CD14-positive monocyte (primary cell): ENCODE data around the gene MBNL2. TPM values are rescaled to one million over a fixed set of nuclear protein-coding genes. Genes with fewer than 3 reads are reported as not detected.

Source experiments
- DNase-seq, 3 donors: peaks; one replicate each; pipeline ENCODE4 v3.0.0-alpha.2; 2011 to 2022
- H2AFZ ChIP-seq: 2 replicates; pipeline ENCODE4 v1.6.0; 2012; ENCODE audit warnings: mild to moderate bottlenecking, low read depth, low read length, inconsistent platforms; ENCODE audit not compliant: insufficient read depth, poor library complexity, severe bottlenecking
- H3K27ac ChIP-seq, 2 donors: 1 replicate in 1 of 2; 2 replicates in 1 of 2; pipeline ENCODE4 v1.5.1; 2012 to 2013; ENCODE audit warnings: low read length in 2 of 2, control low read depth in 1 of 2, inconsistent platforms in 1 of 2, low read depth in 1 of 2, mild to moderate bottlenecking in 1 of 2
- H3K27me3 ChIP-seq, 2 donors: one replicate each; pipeline versions ENCODE4 v1.6.0 to v1.6.1; 2011 to 2013; ENCODE audit warnings: low read length in 2 of 2; ENCODE audit not compliant: control insufficient read depth in 2 of 2, insufficient read depth in 2 of 2
- H3K36me3 ChIP-seq, 2 donors: replicated peaks in 1 of 2; 1 replicate in 1 of 2; 2 replicates in 1 of 2; pipeline versions ENCODE4 v1.5.1 to v1.6.1; 2012 to 2013; ENCODE audit warnings: low read length in 2 of 2, control low read depth in 1 of 2, inconsistent platforms in 1 of 2, mild to moderate bottlenecking in 1 of 2; ENCODE audit not compliant: insufficient read depth in 2 of 2, control insufficient read depth in 1 of 2
- H3K4me1 ChIP-seq, 2 donors: 1 replicate in 1 of 2; 2 replicates in 1 of 2; pipeline versions ENCODE4 v1.5.1 to v1.6.1; 2012 to 2013; ENCODE audit warnings: low read length in 2 of 2, control low read depth in 1 of 2, inconsistent platforms in 1 of 2, mild to moderate bottlenecking in 1 of 2, moderate library complexity in 1 of 2; ENCODE audit not compliant: insufficient read depth in 2 of 2, control insufficient read depth in 1 of 2
- H3K4me2 ChIP-seq: replicated peaks from 2 replicates; pipeline ENCODE3; 2012; ENCODE audit warnings: low read length, moderate library complexity, mild to moderate bottlenecking; ENCODE audit not compliant: poor library complexity, severe bottlenecking; ENCODE audit errors: extremely low read depth
- H3K4me3 ChIP-seq, 3 experiments: fragments of 200-600 bp in 1 of 3; sonication (generic) in 1 of 3; replicated peaks in 1 of 3; 1 replicate in 2 of 3; 2 replicates in 1 of 3; pipeline ENCODE4 v1.5.1; 2011 to 2013; ENCODE audit warnings: low read length in 3 of 3, mild to moderate bottlenecking in 3 of 3, control low read depth in 2 of 3, low read depth in 2 of 3, inconsistent platforms in 1 of 3, moderate library complexity in 1 of 3
- H3K79me2 ChIP-seq: 2 replicates; pipeline ENCODE4 v1.6.0; 2012; ENCODE audit warnings: mild to moderate bottlenecking, control low read depth, inconsistent platforms, low read length, moderate library complexity; ENCODE audit not compliant: insufficient read depth
- H3K9ac ChIP-seq: 2 replicates; pipeline ENCODE4 v1.6.0; 2017; ENCODE audit warnings: low read length, mild to moderate bottlenecking; ENCODE audit not compliant: insufficient read depth, poor library complexity, severe bottlenecking
- H3K9me3 ChIP-seq, 2 donors: replicated peaks in 1 of 2; 1 replicate in 1 of 2; 2 replicates in 1 of 2; pipeline versions ENCODE4 v1.5.1 to v1.6.1; 2012 to 2013; ENCODE audit warnings: low read length in 2 of 2, control low read depth in 1 of 2; ENCODE audit not compliant: control insufficient read depth in 1 of 2, insufficient read depth in 1 of 2
- H4K20me1 ChIP-seq: 2 replicates; pipeline ENCODE4 v1.6.0; 2012; ENCODE audit warnings: mild to moderate bottlenecking, low read length, control low read depth, moderate library complexity; ENCODE audit not compliant: insufficient read depth
- H3K27ac Mint-ChIP-seq, 7 donors: one replicate each; pipeline ENCODE4 v1.8.0; 2020; ENCODE audit warnings: mild to moderate bottlenecking in 7 of 7, mixed read lengths in 7 of 7, moderate library complexity in 6 of 7, inconsistent platforms in 2 of 7
- H3K27me3 Mint-ChIP-seq, 3 donors: one replicate each; pipeline ENCODE4 v1.8.0; 2021 to 2022; ENCODE audit warnings: low read depth in 3 of 3, mild to moderate bottlenecking in 3 of 3, mixed read lengths in 3 of 3, moderate library complexity in 3 of 3, inconsistent platforms in 1 of 3
- H3K36me3 Mint-ChIP-seq, 2 donors: one replicate each; pipeline ENCODE4 v1.8.0; 2020; ENCODE audit warnings: mixed read lengths in 2 of 2, inconsistent platforms in 1 of 2, mild to moderate bottlenecking in 1 of 2
- H3K4me1 Mint-ChIP-seq: one replicate; pipeline ENCODE4 v1.8.0; 2020; ENCODE audit warnings: mild to moderate bottlenecking, mixed read lengths
- H3K4me3 Mint-ChIP-seq, 2 donors: one replicate each; pipeline ENCODE4 v1.8.0; 2020; ENCODE audit warnings: mild to moderate bottlenecking in 2 of 2, mixed read lengths in 2 of 2, moderate library complexity in 1 of 2
- H3K9me3 Mint-ChIP-seq, 7 donors: one replicate each; pipeline ENCODE4 v1.8.0; 2020 to 2022; ENCODE audit warnings: mixed read lengths in 7 of 7, mild to moderate bottlenecking in 6 of 7, moderate library complexity in 6 of 7, inconsistent platforms in 2 of 7
- CTCF ChIP-seq: fragments of 200-600 bp; IDR thresholded peaks from one replicate; pipeline ENCODE4 v1.8.0; 2022; ENCODE audit warnings: antibody characterized with exemption, mild to moderate bottlenecking
- WGBS: methylation state at CpG from one replicate; pipeline ENCODE4 v1.1.5; 2013; ENCODE audit warnings: missing lambda C conversion rate; ENCODE audit not compliant: insufficient coverage; 5-methylcytosine and 5-hydroxymethylcytosine counted together
- intact Hi-C, 2 donors: fragments of 100-400 bp; cut with micrococcal nuclease; formaldehyde crosslinking; loops; one replicate each; pipeline versions ENCODE4 v1.15.0 to v1.15.1; 2023
- polyA plus RNA-seq, 3 donors: library from polyadenylated mRNA; depleted of rRNA in 1 of 3; unstranded in 2 of 3; stranded (reverse) in 1 of 3; fragments of 300-500 nt in 2 of 3; fragments of >200 nt in 1 of 3; fragmentation: Illumina TruSeq in 2 of 3; gene quantifications; 1 replicate in 2 of 3; 2 replicates in 1 of 3; pipeline ENCODE4 v1.2.3, GENCODE V29; 2012 to 2021

MBNL2 gene
- polyA plus RNA-seq, 3 donors, result 8.5 to 15.5 (median 13.4) TPM

GRCh38 chr13:97397267-97397666 lies 175.1 kb downstream of the MBNL2 start:
- Histone ChIP-seq H3K27me3 (no peaks in the 10 kb centered on the region), H3K27ac (no peak overlapping the region), H3K9ac (no peak overlapping the region), H3K9me3 (peaks cover 0 to 3% of the 10 kb centered on the region in 2 donors), H3K36me3 (peaks cover 3 to 5% of the 10 kb centered on the region in 2 donors), H3K4me2 (no peak overlapping the region), H4K20me1 (no peaks in the 10 kb centered on the region), H3K79me2 (no peaks in the 10 kb centered on the region), H3K4me1 (no peaks in the 10 kb centered on the region), H3K4me3 (no peak overlapping the region), H2AFZ (no peak overlapping the region)
- intact Hi-C loops, result no loop called here
- TF ChIP-seq CTCF, result no peak
- H3K36me3 Mint-ChIP-seq, result peaks cover 3 to 7% of the 10 kb centered on the region in 2 donors
- H3K27ac Mint-ChIP-seq, result no peak overlapping the region
- DNase-seq, result no peak
- no CpG with 5 or more reads among the region's 10 CpGs for WGBS
- H3K4me3 Mint-ChIP-seq, result no peak overlapping the region
- H3K27me3 Mint-ChIP-seq, result peaks cover 0 to 3% (median 0%) of the 10 kb centered on the region in 3 donors
- H3K9me3 Mint-ChIP-seq, result peaks cover 0 to 13% (median 2%) of the 10 kb centered on the region in 7 donors
- no peaks in the 10 kb centered on the region for H3K4me1 Mint-ChIP-seq

- Histone ChIP-seq H3K36me3 (no peaks in the 10 kb centered on the region), H3K27me3 (no peaks in the 10 kb centered on the region), H3K9ac (no peak overlapping the region), H3K4me3 (no peak overlapping the region), H3K27ac (no peak overlapping the region), H3K4me2 (no peak overlapping the region), H3K4me1 (no peaks in the 10 kb centered on the region), H2AFZ (no peak overlapping the region), H3K79me2 (no peaks in the 10 kb centered on the region), H4K20me1 (no peaks in the 10 kb centered on the region), H3K9me3 (peaks cover 0 to 3% of the 10 kb centered on the region in 2 donors)
- peaks cover 2% of the 10 kb centered on the region for H3K4me1 Mint-ChIP-seq
- H3K36me3 Mint-ChIP-seq, result no peaks in the 10 kb centered on the region
- WGBS, result 42% methylated on average over 2 of the region's 3 CpGs
- H3K9me3 Mint-ChIP-seq, result peaks cover 0 to 13% (median 3%) of the 10 kb centered on the region in 7 donors
- no peak for TF ChIP-seq CTCF
- no peak overlapping the region for H3K4me3 Mint-ChIP-seq
- H3K27ac Mint-ChIP-seq, result peak overlapping the region in 1 of 7 donors; percentile 11
- H3K27me3 Mint-ChIP-seq, result peaks cover 0 to 3% (median 0%) of the 10 kb centered on the region in 3 donors
- no peak for DNase-seq
- intact Hi-C loops, result no loop called here
These were observed 179.3 kb downstream of the MBNL2 start for GRCh38 chr13:97401421-97401820.
